ENCODE results near the gene ORC3.
"Not testable (repeated sequence)": the region's sequence is repeated elsewhere in the genome, so short reads cannot be mapped to it uniquely, and the experiment has no call there.

The ORC3 gene

GRCh38 chr6:87600576-87600975, 10.6 kb downstream of the ORC3 start:
- DNase-seq (ENCODE audit: low spot score): no peak

- DNase-seq (ENCODE audit: low spot score): no peak
Observed at GRCh38 chr6:87606199-87606598, 16.3 kb downstream of the ORC3 start.

- DNase-seq (ENCODE audit: low spot score): no peak
Observed at GRCh38 chr6:87608802-87609201, 18.9 kb downstream of the ORC3 start.

- not testable (repeated sequence) for DNase-seq (ENCODE audit: low spot score)
Observed at GRCh38 chr6:87613018-87613417, 23.1 kb downstream of the ORC3 start.

GRCh38 chr6:87617405-87617804, 27.5 kb downstream of the ORC3 start:
- DNase-seq (ENCODE audit: low spot score): no peak

- DNase-seq (ENCODE audit: low spot score): no peak
Observed at GRCh38 chr6:87618531-87618930, 28.6 kb downstream of the ORC3 start.

- DNase-seq (ENCODE audit: low spot score): no peak
Observed at GRCh38 chr6:87623248-87623647, 33.3 kb downstream of the ORC3 start.

- no peak for DNase-seq (ENCODE audit: low spot score)
Observed at GRCh38 chr6:87628424-87628823, 38.5 kb downstream of the ORC3 start.

- DNase-seq (ENCODE audit: low spot score): no peak
Observed at GRCh38 chr6:87628881-87629280, 38.9 kb downstream of the ORC3 start.

GRCh38 chr6:87630746-87631145, 40.8 kb downstream of the ORC3 start:
- DNase-seq (ENCODE audit: low spot score): no peak

GRCh38 chr6:87633851-87634250, 43.9 kb downstream of the ORC3 start:
- no peak for DNase-seq (ENCODE audit: low spot score)

GRCh38 chr6:87636315-87636714, 46.4 kb downstream of the ORC3 start:
- no peak for DNase-seq (ENCODE audit: low spot score)

- DNase-seq (ENCODE audit: low spot score): no peak
Observed at GRCh38 chr6:87637106-87637505, 47.2 kb downstream of the ORC3 start.

GRCh38 chr6:87639373-87639772, 49.4 kb downstream of the ORC3 start:
- no peak for DNase-seq (ENCODE audit: low spot score)

GRCh38 chr6:87641065-87641692, 51.2 kb downstream of the ORC3 start:
- no peak for DNase-seq (ENCODE audit: low spot score)

GRCh38 chr6:87645080-87645479, 55.1 kb downstream of the ORC3 start:
- no peak for DNase-seq (ENCODE audit: low spot score)

GRCh38 chr6:87653074-87653962, 63.4 kb downstream of the ORC3 start:
- DNase-seq (ENCODE audit: low spot score): no peak

GRCh38 chr6:87654122-87654521, 64.2 kb downstream of the ORC3 start:
- DNase-seq (ENCODE audit: low spot score): no peak

GRCh38 chr6:87654875-87655454, 65.0 kb downstream of the ORC3 start:
- no peak for DNase-seq (ENCODE audit: low spot score)

- DNase-seq (ENCODE audit: low spot score): no peak
Observed at GRCh38 chr6:87655824-87656223, 65.9 kb downstream of the ORC3 start.

GRCh38 chr6:87656857-87657256, 66.9 kb downstream of the ORC3 start:
- no peak for DNase-seq (ENCODE audit: low spot score)

GRCh38 chr6:87658516-87658915, 68.6 kb downstream of the ORC3 start:
- no peak for DNase-seq (ENCODE audit: low spot score)

GRCh38 chr6:87660226-87660911, 70.4 kb downstream of the ORC3 start:
- DNase-seq (ENCODE audit: low spot score): no peak

Data from globus pallidus (tissue), 1 donor.